Occipital lobe (tissue), 2 donors: ENCODE data around the gene LTO1. TPM values are rescaled to one million over a fixed set of nuclear protein-coding genes. Genes with fewer than 3 reads are reported as not detected.
"Not testable (repeated sequence)": the region's sequence is repeated elsewhere in the genome, so short reads cannot be mapped to it uniquely, and the experiment has no call there.

Experiments
- DNase-seq: peaks from one replicate; lab custom pipeline; 2025; lab: John Stamatoyannopoulos, UW
- total RNA-seq: library from RNA; depleted of rRNA; stranded (reverse); fragments of >200 nt; gene quantifications from one replicate; pipeline ENCODE4 v1.2.3, GENCODE V29; 2014

LTO1 gene
- total RNA-seq, 1 donor from 2014 or later, result 17.9 TPM

DNA sequence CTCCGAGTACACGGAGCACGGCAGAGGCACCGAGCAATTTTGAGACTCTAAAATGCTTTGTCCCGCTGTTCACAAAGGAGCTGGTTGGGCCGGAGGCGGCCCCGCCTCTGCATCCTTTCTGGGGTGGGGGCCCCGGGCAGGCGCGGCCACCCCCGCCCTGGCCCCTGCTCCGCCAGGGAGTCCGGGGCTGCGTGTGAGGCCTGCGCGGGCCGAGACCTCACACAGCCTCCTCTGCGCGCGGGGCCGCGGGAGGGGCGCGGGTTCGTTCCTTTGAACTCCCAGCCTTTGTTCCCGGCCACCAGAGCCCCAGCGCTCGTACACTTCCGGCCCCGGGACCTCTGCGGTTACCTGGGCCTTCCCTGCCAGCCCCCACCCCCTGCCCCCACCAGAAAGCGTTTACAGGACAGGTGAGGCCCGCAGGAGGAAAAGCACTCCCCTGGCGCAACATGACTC is 27.1 kb upstream of the LTO1 start:
- DNase-seq, result no peak

DNA sequence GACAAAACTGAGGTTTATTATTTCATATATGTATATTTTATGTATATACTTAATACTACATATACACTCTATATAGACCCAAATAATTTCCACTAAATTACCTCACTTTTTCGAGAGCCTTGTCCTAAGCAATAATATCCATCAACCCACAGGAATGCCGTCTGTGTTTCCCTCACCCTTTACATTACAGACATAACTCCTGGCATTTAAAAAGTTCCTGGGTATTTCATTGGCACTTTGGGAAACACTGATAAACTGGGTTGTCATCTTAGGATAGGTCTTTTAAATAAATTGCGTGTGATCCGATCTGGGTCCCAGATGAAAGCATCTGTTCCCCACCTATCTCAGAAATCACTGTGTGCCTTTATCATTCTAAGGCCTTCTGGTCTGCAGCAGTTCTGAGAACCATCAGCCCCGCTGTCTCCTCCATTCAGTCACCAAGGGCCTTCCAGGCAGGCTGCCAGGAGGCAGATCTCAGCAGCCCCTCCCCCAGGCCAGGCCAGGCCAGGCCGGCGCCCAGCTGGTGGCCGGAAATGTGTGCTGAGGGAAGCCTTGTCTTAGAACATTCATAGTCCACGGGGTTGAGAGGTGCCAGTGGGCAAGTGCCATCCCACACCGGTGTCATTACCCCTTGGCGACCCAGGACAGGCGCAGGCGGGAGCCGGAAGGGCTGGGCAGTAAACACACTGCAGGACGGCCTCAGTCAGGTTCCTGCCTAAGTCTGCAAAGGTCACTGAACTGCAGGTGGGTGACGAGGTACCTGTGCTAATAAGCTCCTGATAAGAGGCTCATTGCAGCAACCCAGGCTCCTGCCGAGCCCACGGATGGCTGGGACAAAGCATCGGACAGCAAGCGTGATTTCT is 25.4 kb upstream of the LTO1 start:
- DNase-seq, result peak; percentile 27

DNA sequence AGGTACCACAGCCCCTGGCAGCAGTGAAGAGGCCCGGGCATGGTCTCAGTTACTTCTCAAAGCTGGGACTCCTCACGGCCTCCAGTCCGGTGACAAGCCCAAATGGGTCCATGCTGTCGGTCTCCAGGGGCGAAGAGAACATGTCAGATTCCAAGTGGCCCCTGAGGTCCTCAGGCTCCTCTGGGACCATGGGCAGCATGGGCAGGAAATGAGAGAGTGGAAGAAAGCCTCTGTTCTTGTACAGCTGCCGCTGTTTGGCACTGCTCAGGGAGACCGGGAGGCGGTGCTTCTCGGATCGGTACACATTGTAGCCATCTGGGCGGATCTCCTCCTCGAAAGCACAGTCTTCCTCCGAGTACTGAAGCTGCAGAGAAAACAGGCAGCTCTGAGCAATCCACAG is 24.1 kb upstream of the LTO1 start:
- DNase-seq, result no peak

DNA sequence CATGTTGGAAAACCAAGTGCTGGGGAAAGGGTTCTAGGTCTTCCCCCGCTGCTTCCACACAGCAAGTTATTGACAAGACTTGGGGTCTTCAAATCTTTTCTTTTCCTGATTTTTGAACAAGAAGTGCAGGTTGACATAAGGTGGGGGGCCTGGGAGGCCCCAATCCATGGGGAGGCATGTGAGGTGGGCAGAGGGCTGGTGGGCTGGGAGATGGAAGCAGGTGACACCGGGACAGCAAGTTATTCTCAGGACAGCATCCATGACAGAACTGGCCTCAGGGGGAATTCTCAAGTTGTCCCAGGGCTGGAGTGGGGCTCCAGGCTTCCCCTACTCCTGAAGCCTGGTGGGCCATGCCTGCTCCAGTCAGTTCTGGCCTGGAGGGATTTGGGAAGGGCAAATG is 23.2 kb upstream of the LTO1 start:
- no peak for DNase-seq

DNA sequence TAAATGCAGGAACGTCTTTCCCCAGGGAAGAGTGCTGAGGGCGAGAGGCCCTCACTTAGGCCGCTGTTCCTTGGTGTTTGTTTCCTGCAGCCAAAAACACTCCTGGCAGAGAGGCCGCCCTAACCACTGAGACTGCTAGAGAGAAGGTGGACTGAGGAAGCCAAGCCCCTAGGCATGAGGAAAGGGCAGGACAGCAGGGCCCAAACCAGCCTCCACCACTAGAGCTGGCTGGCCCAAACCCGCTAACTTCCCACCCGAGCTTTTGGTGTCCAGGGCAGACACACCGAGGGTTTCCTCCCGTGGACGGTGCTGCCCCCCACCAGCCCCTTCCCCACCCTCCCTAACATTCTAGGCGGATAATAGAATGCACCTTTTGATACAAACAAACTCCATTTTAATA is 22.7 kb upstream of the LTO1 start:
- no peak for DNase-seq

DNA sequence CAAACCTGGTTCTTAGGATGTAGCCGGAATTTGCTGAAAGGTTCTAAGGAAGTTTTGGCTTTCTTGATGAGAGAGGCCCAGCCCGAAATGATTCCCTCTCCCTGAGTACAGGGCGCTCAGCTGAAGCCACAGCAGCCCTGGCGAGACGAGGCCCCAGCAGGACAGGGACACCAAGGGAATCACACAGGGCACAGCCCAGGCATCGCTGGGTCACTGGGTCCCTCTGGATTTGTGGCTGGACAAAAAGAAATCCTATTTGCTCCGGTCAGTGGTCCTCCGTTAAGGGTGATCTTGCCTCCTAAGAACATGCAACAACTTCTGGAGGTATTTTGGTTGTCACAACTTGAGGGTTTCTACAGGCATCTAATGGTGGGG is 22.3 kb upstream of the LTO1 start:
- no peak for DNase-seq

DNA sequence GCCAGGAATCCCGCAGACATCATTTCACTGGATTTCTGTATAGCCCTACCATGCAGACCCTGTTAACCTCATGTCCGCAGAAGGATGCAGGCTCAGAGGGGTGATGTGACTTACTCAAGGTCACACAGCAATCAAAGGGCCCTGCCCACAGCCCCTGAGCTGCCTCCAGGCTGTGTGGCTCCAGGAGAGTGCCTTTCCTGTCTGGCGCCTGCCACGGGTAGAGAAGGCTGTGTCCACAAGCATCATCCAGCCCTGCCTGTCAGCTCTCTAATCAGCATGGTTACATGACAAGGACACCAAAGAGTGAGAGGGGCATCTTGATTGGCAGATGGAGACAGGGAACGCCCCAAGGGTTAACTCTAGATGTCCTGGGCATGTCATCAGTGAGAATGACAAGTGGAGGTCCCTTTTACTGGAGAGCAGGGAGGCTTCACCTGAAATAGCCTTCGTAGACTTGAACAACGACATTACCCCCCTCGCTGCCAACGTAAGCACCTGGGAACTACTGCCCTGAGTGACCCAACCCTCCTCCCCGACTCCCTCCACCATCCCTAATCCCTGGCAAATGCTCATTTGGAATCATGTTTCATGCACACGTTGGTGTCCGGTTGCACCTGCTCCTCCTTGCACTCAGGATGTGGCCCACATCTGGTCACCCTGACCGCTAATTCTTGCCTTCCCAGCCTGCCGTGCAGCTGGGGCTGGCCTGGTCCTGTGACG is 21.8 kb upstream of the LTO1 start:
- no peak for DNase-seq

DNA sequence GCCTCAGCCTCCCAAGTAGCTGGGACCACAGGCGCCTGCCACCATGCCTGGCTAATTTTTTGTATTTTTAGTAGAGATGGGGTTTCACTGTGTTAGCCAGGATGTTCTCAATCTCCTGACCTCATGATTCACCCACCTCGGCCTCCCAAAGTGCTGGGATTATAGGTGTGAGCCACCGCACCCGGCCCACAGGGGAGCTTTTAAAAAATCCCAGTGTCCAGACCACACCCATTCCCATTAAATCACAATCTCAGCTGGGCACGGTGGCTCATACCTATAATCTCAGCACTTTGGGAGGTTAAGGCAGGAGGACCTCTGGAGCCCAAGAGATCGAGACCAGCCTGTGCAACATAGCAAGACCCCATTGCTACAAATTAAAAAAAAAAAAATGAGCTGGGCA is 20.8 kb upstream of the LTO1 start:
- DNase-seq, result not testable (repeated sequence)

DNA sequence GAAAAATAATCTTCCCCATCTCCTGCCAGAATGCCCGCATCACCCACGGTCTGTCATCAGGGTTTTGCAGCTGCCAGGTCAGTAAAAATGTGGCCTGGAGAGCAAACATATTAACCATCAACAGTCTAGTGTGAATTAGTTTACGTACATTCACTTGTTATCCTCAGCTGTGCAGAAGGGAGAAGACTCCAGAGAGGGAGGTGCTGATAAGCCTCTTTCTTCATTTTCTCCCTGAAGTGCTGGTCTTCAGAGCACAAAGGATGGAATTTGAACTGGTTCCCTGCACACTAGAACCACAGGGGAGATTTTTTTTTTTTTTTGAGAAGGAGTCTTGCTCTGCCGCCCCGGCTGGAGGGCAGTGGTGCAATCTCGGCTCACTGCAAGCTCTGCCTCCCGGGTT is 20.4 kb upstream of the LTO1 start:
- no peak for DNase-seq

DNA sequence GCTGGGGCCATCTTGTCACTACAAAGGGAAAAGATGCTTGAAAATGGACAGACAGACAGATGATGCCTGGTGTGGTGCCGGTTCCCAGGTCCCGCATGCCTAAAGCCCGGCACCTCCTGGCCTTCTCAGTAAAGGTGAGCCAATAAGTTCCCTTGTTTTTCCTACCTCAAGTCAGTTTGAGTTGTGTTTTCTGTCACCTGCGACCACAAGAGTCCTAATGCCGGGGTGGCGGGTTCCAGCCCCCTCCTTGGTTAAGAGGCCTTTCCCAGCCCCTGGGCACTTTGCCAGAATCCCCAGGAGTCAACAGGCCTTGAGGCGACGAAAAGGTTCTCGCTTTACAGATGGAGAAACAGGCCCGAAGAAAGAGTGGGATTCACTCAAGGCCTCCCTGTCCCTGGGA is 19.6 kb upstream of the LTO1 start:
- DNase-seq, result no peak

DNA sequence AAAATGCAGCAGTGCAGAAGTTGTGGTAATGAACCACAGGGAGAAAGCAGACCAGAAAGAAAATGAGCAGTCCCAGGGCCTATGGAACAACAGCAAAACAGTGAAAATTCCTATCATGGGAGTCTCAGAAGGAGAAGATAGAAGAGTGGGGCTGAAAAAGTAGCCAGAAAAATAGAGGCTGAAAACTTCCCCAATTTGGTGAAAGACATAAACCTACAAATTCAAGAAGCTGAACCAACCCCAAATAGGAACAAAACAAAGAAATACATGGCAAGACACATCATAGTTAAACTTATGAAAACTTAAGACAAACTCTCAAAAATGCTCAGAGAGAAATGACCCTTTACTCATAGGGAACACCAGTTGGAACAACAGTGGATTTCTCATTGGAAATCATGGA is 17.3 kb upstream of the LTO1 start:
- no peak for DNase-seq

DNA sequence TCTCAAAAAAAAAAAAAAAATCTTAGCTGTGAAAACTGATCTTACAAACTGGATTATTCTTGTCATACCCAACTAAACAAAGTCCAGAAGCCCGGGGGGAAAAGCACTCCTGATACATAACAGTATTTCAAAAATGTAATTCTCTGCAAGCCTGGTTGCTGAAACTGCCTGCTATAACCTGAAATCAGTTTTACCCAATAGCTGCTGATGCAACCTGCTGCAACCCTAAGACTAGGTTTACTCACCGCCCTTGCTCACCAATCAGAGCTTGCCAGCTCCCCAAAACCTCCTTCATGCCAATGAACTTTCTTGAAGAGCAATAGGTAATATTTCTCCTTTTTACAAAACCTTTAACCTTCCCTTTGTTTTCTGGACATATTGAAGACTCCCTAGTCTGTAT is 16.3 kb upstream of the LTO1 start:
- no peak for DNase-seq

DNA sequence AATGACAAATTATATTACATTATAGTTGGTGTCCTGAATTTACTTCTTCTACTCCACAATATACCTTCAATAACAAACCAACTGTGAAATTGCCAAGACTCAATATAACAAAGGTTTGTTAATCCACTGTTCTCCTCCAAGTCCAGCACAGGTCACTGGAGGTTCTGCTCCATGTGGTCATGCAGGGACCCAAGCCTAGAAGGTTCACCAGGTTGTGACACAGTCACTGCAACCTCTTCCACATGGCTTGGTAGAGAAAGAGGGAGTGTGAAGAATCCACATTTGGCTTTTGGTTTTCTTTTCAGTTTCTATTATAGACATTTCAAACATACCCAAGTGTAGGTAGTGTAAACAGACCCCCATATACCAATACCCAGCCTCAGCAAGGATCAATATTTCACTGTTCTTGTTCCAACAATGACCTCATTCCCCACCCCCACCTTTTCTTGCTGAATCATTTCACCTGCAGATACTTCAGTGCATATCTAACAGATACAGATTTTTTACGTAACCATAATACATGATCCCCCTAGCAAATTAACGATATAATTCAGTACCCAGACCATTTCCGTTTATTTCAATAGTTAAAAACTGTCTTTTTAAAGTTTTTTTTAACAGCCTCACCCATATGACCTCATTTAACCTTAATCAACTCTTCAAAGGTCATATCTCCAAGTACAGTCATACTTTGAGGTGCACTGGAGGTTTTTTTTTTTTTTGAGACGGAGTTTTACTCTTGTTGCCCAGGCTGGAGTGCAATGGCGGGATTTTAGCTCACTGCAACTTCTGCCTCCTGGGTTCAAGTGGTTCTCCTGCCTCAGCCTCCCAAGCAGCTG is 14.5 kb upstream of the LTO1 start:
- no peak for DNase-seq

DNA sequence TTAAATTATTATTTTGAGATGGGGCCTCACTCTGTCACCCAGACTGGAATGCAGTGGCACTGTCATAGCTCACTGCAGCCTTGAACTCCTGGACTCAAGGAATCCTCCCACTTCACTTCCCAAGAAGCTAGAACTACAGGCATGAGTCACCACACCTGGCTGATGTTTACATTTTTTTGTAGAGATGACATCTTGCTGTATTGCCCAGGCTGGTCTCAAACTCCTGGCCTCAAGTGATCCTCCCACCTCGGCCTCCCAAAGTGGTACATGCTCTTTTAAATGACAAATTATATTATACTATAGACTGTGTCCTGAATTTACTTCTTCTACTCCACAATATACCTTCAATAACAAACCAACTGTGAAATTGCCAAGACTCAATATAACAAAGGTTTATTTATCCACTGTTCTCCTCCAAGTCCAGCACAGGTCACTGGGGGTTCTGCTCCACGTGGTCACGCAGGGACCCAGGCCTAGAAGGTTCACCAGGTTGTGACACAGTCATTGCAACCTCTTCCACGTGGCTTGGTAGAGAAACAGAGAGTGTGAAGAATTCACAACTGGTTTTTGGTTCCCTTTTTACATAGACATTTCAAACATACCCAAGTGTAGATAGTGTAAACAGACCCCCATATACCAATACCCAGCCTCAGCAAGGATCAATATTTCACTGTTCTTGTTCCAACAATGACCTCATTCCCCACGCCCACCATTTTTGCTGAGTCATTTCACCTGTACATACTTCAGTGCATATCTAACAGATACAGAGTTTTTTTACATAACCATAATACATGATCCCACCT is 13.0 kb upstream of the LTO1 start:
- not testable (repeated sequence) for DNase-seq

DNA sequence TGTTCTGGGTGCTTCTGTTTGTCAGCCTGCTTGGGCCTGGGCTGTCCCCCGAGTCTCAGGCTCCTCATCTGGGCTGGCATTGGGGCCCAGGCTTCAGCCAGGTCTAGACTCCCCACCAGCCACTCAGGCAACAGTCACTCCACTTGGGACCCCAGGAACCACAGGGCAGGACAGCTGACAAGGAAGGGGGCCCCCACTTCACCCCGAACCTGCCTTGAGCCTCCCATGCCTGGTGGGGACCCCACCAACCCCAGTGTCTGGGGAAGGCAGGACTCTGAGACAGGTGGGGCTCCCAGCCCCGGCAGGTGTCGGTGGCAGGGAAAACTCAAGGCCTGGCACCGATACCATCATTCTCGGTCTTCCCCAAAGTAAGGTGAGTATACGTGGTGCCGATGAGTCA is 11.7 kb upstream of the LTO1 start:
- no peak for DNase-seq

DNA sequence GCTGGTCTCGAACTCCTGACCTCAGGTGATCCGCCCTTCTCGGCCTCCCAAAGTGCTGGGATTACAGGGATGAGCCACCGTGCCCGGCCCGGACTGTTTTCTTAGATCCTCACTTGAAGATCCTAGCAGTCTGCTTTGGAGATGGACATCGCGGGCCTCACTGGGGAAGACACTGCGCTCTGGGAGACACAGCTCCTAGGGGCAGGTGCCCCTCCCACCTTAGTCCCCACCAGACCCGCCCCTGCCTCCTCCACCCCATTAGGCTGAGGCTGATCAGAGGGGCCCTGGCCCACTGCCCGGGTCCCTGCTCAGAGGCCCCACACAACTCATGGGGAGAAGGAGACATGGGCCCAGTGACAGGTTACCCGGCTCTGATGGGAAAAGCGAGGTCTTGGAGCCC is 11.3 kb upstream of the LTO1 start:
- no peak for DNase-seq

DNA sequence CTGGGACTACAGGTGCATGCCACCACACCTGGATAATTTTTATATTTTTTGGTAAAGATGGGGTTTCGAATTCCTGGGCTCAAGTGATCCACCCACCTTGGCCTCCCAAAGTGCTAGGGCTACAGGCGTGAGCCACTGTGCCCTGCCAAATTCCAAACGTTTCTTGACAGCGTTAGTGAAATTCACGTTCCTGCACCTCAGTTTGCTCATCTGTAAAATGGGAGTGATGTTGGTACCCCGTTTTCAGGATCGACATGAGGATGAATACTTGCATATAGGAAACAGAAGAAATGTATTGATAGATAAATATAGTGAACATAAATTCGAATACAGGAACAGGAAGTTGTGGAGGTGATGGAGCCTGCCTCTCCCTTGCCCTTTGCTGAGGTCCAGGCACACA is 10.2 kb upstream of the LTO1 start:
- no peak for DNase-seq

DNA sequence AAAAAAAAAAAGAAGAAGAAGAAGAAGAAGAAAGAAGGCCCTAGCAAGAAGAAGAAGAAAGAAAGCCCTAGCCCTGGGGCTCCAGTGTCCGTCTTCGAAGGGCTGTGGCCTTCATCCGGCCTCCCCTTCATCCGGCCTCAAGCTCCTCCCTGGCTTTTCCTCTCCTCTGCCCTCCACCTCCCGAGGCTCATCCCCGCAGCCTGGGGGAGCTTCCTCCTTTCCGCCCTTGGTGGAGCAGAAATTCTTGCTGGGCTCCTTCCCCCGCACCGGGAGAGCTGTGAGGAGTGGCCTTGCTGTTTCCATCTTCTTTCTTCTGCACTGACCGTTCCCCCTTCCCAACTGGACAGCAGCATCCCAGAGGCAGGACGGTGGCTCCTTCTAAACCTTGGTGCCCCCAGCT is 9.5 kb upstream of the LTO1 start:
- no peak for DNase-seq

DNA sequence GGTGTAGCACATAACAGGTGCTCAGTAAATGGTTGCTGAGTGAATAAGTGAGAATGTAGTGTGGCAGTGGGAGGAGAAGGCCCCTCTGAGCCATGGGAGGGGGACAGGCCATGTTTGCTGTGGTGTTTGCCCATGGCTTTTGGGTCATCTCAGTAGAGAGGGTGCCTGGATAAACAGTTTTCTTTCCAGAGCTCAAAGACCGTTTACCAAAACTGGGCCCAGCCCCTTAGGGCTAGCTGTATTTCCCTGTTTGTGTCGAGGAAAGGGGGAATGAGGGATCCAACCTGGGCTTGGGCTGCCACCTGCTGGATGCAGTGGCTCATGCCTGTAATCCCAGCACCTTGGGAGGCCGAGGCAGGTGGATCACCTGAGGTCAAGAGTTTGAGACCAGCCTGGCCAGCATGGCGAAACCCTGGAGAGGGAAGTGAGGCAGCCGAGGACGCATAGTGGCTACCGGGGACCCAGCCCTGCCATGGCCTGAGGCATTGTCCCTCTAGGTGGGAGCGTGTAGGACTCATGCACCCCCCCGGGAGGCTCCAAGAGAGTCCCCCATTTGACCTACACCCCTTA is 8.7 kb upstream of the LTO1 start:
- DNase-seq, result no peak

DNA sequence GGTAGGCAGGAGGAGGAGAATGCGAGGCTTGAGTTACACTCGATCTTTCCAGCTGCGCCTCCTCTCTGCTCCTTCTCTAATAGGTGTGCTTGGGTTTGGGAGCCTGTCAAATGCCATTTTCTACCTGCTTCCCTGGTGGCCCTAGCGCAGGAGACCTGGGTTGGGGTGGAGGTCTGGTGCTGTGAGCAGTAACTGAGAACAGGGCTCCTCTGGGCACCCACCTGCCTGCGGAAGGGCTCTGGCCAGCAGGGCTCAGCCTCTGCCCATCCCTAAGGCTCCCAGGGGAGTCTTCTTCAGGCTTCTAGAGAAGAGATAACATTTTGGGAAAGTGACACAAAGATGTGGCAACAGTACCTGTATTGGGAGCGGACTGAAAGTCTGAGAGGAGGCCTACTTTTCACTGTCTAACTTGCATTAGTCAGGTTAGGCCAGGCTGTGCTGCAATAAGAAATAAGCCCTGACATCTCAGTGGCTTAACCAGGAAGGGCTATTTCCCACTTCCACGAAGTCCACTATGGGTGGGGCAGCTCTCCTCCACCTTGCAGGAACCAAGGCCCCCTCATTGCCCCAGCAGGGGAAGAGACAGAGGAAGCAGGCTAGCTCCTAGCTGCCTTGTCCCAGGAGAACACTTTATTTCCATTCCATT is 7.7 kb upstream of the LTO1 start:
- DNase-seq, result no peak
